GM12878 (cell line): Measurements from ENCODE around the gene PLA2G15. TPM values are rescaled to one million over a fixed set of nuclear protein-coding genes. Genes with fewer than 3 reads are reported as not detected.

Experiments
- BHLHE40 ChIP-seq, 2 experiments: fragments of 450-650 bp in 1 of 2; IDR thresholded peaks; 2 replicates each; pipeline ENCODE4 v1.6.1; 2011 to 2017; ENCODE audit warnings: low read depth in 2 of 2, borderline replicate concordance in 1 of 2, improper control_type of control experiment in 1 of 2, low read length in 1 of 2, mild to moderate bottlenecking in 1 of 2
- CBFB ChIP-seq: IDR thresholded peaks from 2 replicates; pipeline ENCODE4 v1.6.1; 2016; ENCODE audit warnings: antibody characterized with exemption, low read depth
- CHD4 ChIP-seq: fragments of 200-600 bp; sonication (generic); IDR thresholded peaks from 2 replicates; pipeline ENCODE4 v1.6.1; 2016; ENCODE audit warnings: mild to moderate bottlenecking
- E4F1 ChIP-seq: fragments of 450-650 bp; IDR thresholded peaks from 2 replicates; pipeline ENCODE4 v1.6.1; 2018; ENCODE audit warnings: borderline replicate concordance, mild to moderate bottlenecking; ENCODE audit not compliant: partially characterized antibody
- FOXM1 ChIP-seq: IDR thresholded peaks from 2 replicates; pipeline ENCODE4 v1.6.1; 2012; ENCODE audit warnings: low read depth, mild to moderate bottlenecking, inconsistent platforms, low read length, moderate library complexity
- HDAC2 ChIP-seq: fragments of 200-600 bp; sonication (generic); IDR thresholded peaks from 2 replicates; pipeline ENCODE4 v1.6.1; 2017
- HDAC6 ChIP-seq: fragments of 200-600 bp; sonication (generic); IDR thresholded peaks from one replicate; pipeline ENCODE4 v1.8.0; 2017; ENCODE audit warnings: antibody characterized with exemption; ENCODE audit not compliant: unreplicated experiment
- IRF4 ChIP-seq: IDR thresholded peaks from 2 replicates; pipeline ENCODE4 v1.6.1; 2011; ENCODE audit warnings: low read depth, low read length
- KAT2A ChIP-seq: conservative IDR thresholded peaks from 2 replicates; pipeline ENCODE4 v1.6.1; 2011; ENCODE audit warnings: low read depth, low read length; ENCODE audit not compliant: control insufficient read depth
- MEF2B ChIP-seq: fragments of 450-650 bp; IDR thresholded peaks from 2 replicates; pipeline ENCODE4 v1.6.1; 2018; ENCODE audit warnings: mild to moderate bottlenecking, moderate library complexity; ENCODE audit not compliant: partially characterized antibody, poor library complexity, severe bottlenecking
- NFYA ChIP-seq: IDR thresholded peaks from 2 replicates; pipeline ENCODE4 v1.6.1; 2011; ENCODE audit warnings: low read depth, mild to moderate bottlenecking, low read length, improper control_type of control experiment, borderline replicate concordance
- NRF1 ChIP-seq: conservative IDR thresholded peaks from 2 replicates; pipeline ENCODE4 v1.6.1; 2011; ENCODE audit warnings: mild to moderate bottlenecking, low read depth, low read length, improper control_type of control experiment
- PKNOX1 ChIP-seq: fragments of 450-650 bp; IDR thresholded peaks from 2 replicates; pipeline ENCODE4 v1.6.1; 2016; ENCODE audit warnings: mild to moderate bottlenecking
- RAD21 ChIP-seq: IDR thresholded peaks from 2 replicates; pipeline ENCODE4 v1.6.1; 2011; ENCODE audit warnings: mild to moderate bottlenecking, low read depth, low read length, moderate library complexity; ENCODE audit not compliant: insufficient read depth
- REST ChIP-seq: IDR thresholded peaks from 2 replicates; pipeline ENCODE4 v1.6.1; 2012; ENCODE audit warnings: mild to moderate bottlenecking, low read depth, low read length
- RUNX3 ChIP-seq: IDR thresholded peaks from 2 replicates; pipeline ENCODE4 v1.6.1; 2012; ENCODE audit warnings: low read length, inconsistent platforms
- SMC3 ChIP-seq: IDR thresholded peaks from 2 replicates; pipeline ENCODE4 v1.6.1; 2011; ENCODE audit warnings: low read length, improper control_type of control experiment, borderline replicate concordance
- USF2 ChIP-seq: IDR thresholded peaks from 2 replicates; pipeline ENCODE4 v1.6.1; 2011; ENCODE audit warnings: low read depth, low read length, improper control_type of control experiment, borderline replicate concordance
- YY1 ChIP-seq: IDR thresholded peaks from 2 replicates; pipeline ENCODE4 v1.6.1; 2011; ENCODE audit warnings: low read depth, mild to moderate bottlenecking, low read length
- polyA plus RNA-seq, 11 experiments: library from polyadenylated mRNA; depleted of rRNA in 4 of 11; unstranded in 6 of 11; stranded (reverse) in 5 of 11; fragments of >200 nt; fragmentation: Nextera tagmentation in 4 of 11; fragmentation: Illumina TruSeq in 1 of 11; extraction: Ambion mirVana in 4 of 11; extraction: Trizol in 1 of 11; gene quantifications; 1 replicate in 1 of 11; 2 replicates in 10 of 11; pipeline versions ENCODE4 v1.2.1 to v1.2.3, GENCODE V29; 2011 to 2016; ENCODE audit warnings: inconsistent platforms in 2 of 11, missing spikeins in 2 of 11, low read depth in 1 of 11
- total RNA-seq, 4 experiments: library from RNA; depleted of rRNA in 3 of 4; stranded (reverse); fragments of >200 nt in 3 of 4; fragmentation: Illumina TruSeq in 1 of 4; extraction: Trizol in 1 of 4; gene quantifications; 2 replicates each; pipeline versions ENCODE4 v1.2.1 to v1.2.3, GENCODE V29; 2013 to 2021

PLA2G15 gene
- total and polyA plus RNA-seq, 10 of the 15 experiments (the other 5 are each of a cell fraction or from before 2014, with no cell fraction given): 0.31 to 9.4 (median 6.8) TPM

- TF ChIP-seq HDAC2 (no peak), MEF2B (no peak), YY1 (no peak), BHLHE40 (IDR thresholded peaks at IDR 0.05; ENCODE audit: borderline replicate concordance in 1 of 2, low read depth in 2 of 2, low read length in 1 of 2) (0 out of 4 replicates have a peak, but pooled peaks of 1 of the 2 experiments have one; percentile 50), CHD4 (no peak), HDAC6 (no peak), SMC3 (peak; percentile 72), FOXM1 (0 out of 2 replicates have a peak, but pooled peaks have one; percentile 17), RAD21 (peak; percentile 94), RUNX3 (peak; percentile 89), NRF1 (no peak), KAT2A (no peak), USF2 (no peak), NFYA (no peak), CBFB (peak; percentile 72; the same call in 1 of the 2 replicates), PKNOX1 (peak; percentile 36; the same call in 1 of the 2 replicates), E4F1 (no peak), IRF4 (no peak), REST (no peak)
Measured at GRCh38 chr16:68229431-68230175, 15.6 kb upstream of the PLA2G15 start (continued).
